ENCODE data around the gene PITPNC1.

PITPNC1 gene

DNA sequence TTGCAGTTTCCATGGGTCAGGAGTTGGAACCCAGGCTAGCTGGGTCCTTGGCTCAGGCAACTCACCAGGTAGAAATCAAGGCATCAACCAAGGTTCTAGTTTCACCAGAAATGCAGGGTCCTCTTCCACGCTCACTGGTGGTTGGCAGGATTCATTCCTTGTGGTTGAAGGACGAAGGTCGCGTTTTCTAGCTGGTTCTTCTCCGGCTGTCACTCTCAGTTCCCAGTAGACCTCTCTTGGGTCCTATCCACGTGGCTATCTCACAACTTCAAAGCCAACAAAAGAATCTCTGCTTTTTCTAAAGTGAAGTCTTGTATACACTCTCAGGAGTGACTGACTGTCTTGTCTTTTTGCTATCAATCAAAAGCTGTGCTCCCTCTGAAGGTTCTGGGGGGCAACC, 194.4 kb downstream of the PITPNC1 start:
- H3K4me3 ChIP-seq (IDR thresholded peaks at IDR 0.05; ENCODE audit: insufficient read depth, low read depth, low read length): no peak overlapping the region
- TF ChIP-seq, protein P1, sequence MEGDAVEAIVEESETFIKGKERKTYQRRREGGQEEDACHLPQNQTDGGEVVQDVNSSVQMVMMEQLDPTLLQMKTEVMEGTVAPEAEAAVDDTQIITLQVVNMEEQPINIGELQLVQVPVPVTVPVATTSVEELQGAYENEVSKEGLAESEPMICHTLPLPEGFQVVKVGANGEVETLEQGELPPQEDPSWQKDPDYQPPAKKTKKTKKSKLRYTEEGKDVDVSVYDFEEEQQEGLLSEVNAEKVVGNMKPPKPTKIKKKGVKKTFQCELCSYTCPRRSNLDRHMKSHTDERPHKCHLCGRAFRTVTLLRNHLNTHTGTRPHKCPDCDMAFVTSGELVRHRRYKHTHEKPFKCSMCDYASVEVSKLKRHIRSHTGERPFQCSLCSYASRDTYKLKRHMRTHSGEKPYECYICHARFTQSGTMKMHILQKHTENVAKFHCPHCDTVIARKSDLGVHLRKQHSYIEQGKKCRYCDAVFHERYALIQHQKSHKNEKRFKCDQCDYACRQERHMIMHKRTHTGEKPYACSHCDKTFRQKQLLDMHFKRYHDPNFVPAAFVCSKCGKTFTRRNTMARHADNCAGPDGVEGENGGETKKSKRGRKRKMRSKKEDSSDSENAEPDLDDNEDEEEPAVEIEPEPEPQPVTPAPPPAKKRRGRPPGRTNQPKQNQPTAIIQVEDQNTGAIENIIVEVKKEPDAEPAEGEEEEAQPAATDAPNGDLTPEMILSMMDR (conservative IDR thresholded peaks at IDR 0.05; ENCODE audit: low read depth, low read length): no peak
- H3K27ac ChIP-seq: no peak overlapping the region
- H2AFZ ChIP-seq (ENCODE audit: low read depth): no peak overlapping the region
- H3K4me2 ChIP-seq: no peak overlapping the region
- no peak overlapping the region for H3K9ac ChIP-seq
- no peaks in the 10 kb centered on the region for H3K4me1 ChIP-seq (ENCODE audit: low read depth, poor library complexity, severe bottlenecking)
- no peaks in the 10 kb centered on the region for H3K36me3 ChIP-seq (ENCODE audit: insufficient read depth)
- no peaks in the 10 kb centered on the region for H4K20me1 ChIP-seq (ENCODE audit: insufficient read depth)
- no peaks in the 10 kb centered on the region for H3K27me3 ChIP-seq (ENCODE audit: insufficient read depth, low read depth)
- no peaks in the 10 kb centered on the region for H3K79me2 ChIP-seq (ENCODE audit: insufficient read depth, low read depth)

DNA sequence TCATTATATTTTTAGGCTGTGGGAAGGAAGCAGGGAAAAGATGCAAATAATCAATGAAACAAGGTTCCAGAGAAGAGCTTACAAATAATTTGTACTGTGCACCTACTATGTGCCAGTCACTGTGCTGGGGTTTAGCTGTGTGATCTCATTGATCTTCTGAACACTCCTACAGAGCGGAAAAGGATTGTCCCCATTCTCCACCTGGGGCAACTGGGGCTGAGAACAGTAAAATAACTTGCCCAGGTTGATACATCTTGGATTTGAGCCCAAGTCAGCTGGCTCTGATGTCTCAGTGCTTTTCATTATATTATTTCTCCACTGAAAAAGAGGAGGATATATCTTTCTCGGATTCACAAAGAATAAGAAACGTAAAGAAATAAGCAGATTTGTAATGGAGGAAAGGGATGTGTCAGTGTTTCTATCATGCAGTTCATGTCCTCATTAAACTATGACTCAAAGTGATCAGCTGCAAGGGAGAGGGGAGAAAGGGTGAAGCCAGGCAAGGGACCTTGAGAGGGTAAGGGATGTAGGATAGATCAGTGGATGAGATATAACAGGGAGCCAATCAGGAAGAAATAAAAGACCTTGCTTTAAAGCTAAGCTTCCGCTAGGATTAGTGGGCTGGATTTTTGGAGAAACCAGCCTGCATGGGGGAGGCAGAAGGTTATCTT, 197.0 kb downstream of the PITPNC1 start:
- Histone ChIP-seq H4K20me1 (ENCODE audit: insufficient read depth) (no peaks in the 10 kb centered on the region), H3K4me2 (no peak overlapping the region), H3K27me3 (ENCODE audit: insufficient read depth, low read depth) (no peaks in the 10 kb centered on the region), H3K36me3 (ENCODE audit: insufficient read depth) (0 out of 2 replicates have a peak, but pooled peaks cover 3% of the 10 kb centered on the region), H2AFZ (ENCODE audit: low read depth) (no peak overlapping the region), H3K9ac (no peak overlapping the region), H3K79me2 (ENCODE audit: insufficient read depth, low read depth) (no peaks in the 10 kb centered on the region), H3K4me3 (IDR thresholded peaks at IDR 0.05; ENCODE audit: insufficient read depth, low read depth, low read length) (no peak overlapping the region), H3K27ac (no peak overlapping the region), H3K4me1 (ENCODE audit: low read depth, poor library complexity, severe bottlenecking) (no peaks in the 10 kb centered on the region)
- TF ChIP-seq, protein P1 (conservative IDR thresholded peaks at IDR 0.05; ENCODE audit: low read depth, low read length): no peak

DNA sequence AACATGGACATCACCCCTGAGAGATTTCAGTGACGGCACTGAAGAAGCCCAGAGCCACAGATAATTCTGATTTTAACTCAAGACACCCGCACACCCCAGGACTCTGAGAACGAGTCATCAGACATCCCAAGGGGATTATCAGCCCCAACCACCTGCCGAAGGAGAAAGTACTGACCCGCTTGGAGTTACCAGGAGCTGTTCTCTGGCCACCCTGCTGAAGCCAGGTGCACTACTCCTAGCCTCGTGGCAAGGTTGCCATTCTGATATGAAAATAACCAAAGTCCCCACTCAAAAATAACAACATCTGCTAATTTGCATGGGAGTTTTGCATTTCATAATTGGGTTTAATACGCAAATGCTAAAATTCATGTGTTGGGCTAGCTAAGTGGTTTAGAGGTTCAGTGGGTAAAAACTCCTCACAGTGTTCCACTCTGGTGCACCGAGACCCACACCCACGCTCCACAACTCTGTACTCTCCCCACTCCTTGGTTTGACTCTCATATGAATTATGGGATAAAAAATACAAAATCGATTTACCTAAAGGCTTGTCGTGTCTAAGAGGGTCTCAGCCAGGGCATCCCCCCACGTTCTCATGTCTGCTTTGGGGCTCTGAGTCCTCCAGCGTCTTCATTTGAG, 197.7 kb downstream of the PITPNC1 start:
- Histone ChIP-seq H3K27ac (no peak overlapping the region), H3K9ac (no peak overlapping the region)

DNA sequence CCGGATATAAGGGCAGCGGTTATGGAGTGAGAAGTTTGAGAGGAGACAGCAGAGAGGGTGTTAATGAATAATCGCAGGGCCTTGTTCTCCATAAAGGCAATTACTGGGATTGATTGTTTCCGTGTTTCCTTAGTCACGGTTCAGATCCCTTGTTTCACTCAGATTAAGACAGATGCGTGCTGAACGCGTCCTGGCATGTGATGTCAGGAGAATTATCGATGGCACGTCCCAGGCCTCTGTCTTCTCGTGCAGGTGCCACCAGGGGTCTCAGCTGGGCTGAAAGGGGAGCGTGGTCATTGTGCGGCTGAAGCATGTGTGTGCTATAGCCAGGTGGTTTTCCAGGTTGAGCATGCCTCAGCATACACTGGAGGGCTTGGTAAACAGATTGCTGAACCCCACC, 198.2 kb downstream of the PITPNC1 start:
- no peak overlapping the region for H3K4me2 ChIP-seq
- H3K4me1 ChIP-seq (ENCODE audit: low read depth, poor library complexity, severe bottlenecking): no peaks in the 10 kb centered on the region

More for the DNA sequence above, 197.7 kb downstream of the PITPNC1 start:
- Histone ChIP-seq H4K20me1 (ENCODE audit: insufficient read depth) (no peaks in the 10 kb centered on the region), H3K27me3 (ENCODE audit: insufficient read depth, low read depth) (no peaks in the 10 kb centered on the region), H3K4me1 (ENCODE audit: low read depth, poor library complexity, severe bottlenecking) (no peaks in the 10 kb centered on the region), H3K4me3 (IDR thresholded peaks at IDR 0.05; ENCODE audit: insufficient read depth, low read depth, low read length) (no peak overlapping the region), H3K79me2 (ENCODE audit: insufficient read depth, low read depth) (no peaks in the 10 kb centered on the region), H3K4me2 (no peak overlapping the region), H3K36me3 (ENCODE audit: insufficient read depth) (0 out of 2 replicates have a peak, but pooled peaks cover 3% of the 10 kb centered on the region), H2AFZ (ENCODE audit: low read depth) (no peak overlapping the region)
- TF ChIP-seq, protein P1 (conservative IDR thresholded peaks at IDR 0.05; ENCODE audit: low read depth, low read length): no peak

More for the DNA sequence above, 198.2 kb downstream of the PITPNC1 start:
- Histone ChIP-seq H3K4me3 (IDR thresholded peaks at IDR 0.05; ENCODE audit: insufficient read depth, low read depth, low read length) (no peak overlapping the region), H3K27ac (no peak overlapping the region), H4K20me1 (ENCODE audit: insufficient read depth) (no peaks in the 10 kb centered on the region), H3K36me3 (ENCODE audit: insufficient read depth) (0 out of 2 replicates have a peak, but pooled peaks cover 3% of the 10 kb centered on the region), H3K27me3 (ENCODE audit: insufficient read depth, low read depth) (no peaks in the 10 kb centered on the region), H3K79me2 (ENCODE audit: insufficient read depth, low read depth) (no peaks in the 10 kb centered on the region), H3K9ac (no peak overlapping the region), H2AFZ (ENCODE audit: low read depth) (no peak overlapping the region)
- TF ChIP-seq, protein P1 (conservative IDR thresholded peaks at IDR 0.05; ENCODE audit: low read depth, low read length): no peak
